Loucy (cell line): ENCODE data around the gene ADGRB3.
A peak's percentile ranks its signal among the peaks of the same experiment; 100 is the strongest.

Experiments
- H2AFZ ChIP-seq: fragments of 200-600 bp; sonication (generic); 2 replicates; pipeline ENCODE4 v1.6.0; 2016; ENCODE audit warnings: antibody characterized with exemption, mild to moderate bottlenecking, low read length, moderate library complexity
- H3F3A ChIP-seq: fragments of 200-600 bp; 2 replicates; pipeline ENCODE4 v1.6.0; 2016; ENCODE audit warnings: antibody characterized with exemption, low read depth, mild to moderate bottlenecking
- H3K27me3 ChIP-seq: fragments of 200-600 bp; sonication (generic); 2 replicates; pipeline ENCODE4 v1.6.1; 2014; ENCODE audit warnings: low read length, mild to moderate bottlenecking; ENCODE audit not compliant: insufficient read depth, poor library complexity, severe bottlenecking
- H3K36me3 ChIP-seq: fragments of 200-600 bp; sonication (generic); 2 replicates; pipeline ENCODE4 v1.6.1; 2016; ENCODE audit warnings: low read length; ENCODE audit not compliant: insufficient read depth
- H3K4me1 ChIP-seq: fragments of 200-600 bp; sonication (generic); 2 replicates; pipeline ENCODE4 v1.5.1; 2014; ENCODE audit warnings: low read length, mild to moderate bottlenecking; ENCODE audit not compliant: insufficient read depth, poor library complexity, severe bottlenecking
- H3K4me2 ChIP-seq: fragments of 200-600 bp; sonication (generic); 2 replicates; pipeline ENCODE4 v1.6.0; 2014; ENCODE audit warnings: antibody characterized with exemption, low read length, low read depth, mild to moderate bottlenecking; ENCODE audit not compliant: poor library complexity, severe bottlenecking
- H3K4me3 ChIP-seq: fragments of 200-600 bp; sonication (generic); 2 replicates; pipeline ENCODE4 v1.5.1; 2014; ENCODE audit warnings: low read length, mild to moderate bottlenecking, mixed read lengths; ENCODE audit not compliant: poor library complexity, severe bottlenecking
- H3K79me2 ChIP-seq: fragments of 200-600 bp; sonication (generic); 2 replicates; pipeline ENCODE4 v1.6.1; 2014; ENCODE audit warnings: low read length; ENCODE audit not compliant: insufficient read depth
- H3K9ac ChIP-seq: fragments of 200-600 bp; sonication (generic); 2 replicates; pipeline ENCODE4 v1.6.0; 2014; ENCODE audit warnings: mild to moderate bottlenecking, low read depth, low read length, moderate library complexity; ENCODE audit not compliant: poor library complexity, severe bottlenecking
- H3K9me2 ChIP-seq: fragments of 200-600 bp; sonication (generic); replicated peaks from 2 replicates; pipeline ENCODE4 v1.6.1; 2016; ENCODE audit warnings: low read depth, low read length, mixed read lengths
- H3K9me3 ChIP-seq: fragments of 200-600 bp; sonication (generic); 2 replicates; pipeline ENCODE4 v1.6.1; 2014; ENCODE audit warnings: mild to moderate bottlenecking, antibody characterized with exemption, low read length, low read depth; ENCODE audit not compliant: insufficient read depth
- H4K20me1 ChIP-seq: fragments of 200-600 bp; sonication (generic); 2 replicates; pipeline ENCODE4 v1.6.0; 2014; ENCODE audit warnings: antibody characterized with exemption, low read length, mild to moderate bottlenecking; ENCODE audit not compliant: insufficient read depth, poor library complexity, severe bottlenecking
- EZH2phosphoT487 ChIP-seq: fragments of 200-600 bp; IDR thresholded peaks from 2 replicates; pipeline ENCODE4 v1.6.1; 2018; ENCODE audit warnings: antibody characterized with exemption, mild to moderate bottlenecking, moderate library complexity, borderline replicate concordance
- TF ChIP-seq, protein P1 (sequence below): fragments of 200-600 bp; sonication (generic); conservative IDR thresholded peaks from 2 replicates; pipeline ENCODE4 v1.5.1; 2014; ENCODE audit warnings: mild to moderate bottlenecking, antibody characterized with exemption, low read length

ADGRB3 gene

DNA sequence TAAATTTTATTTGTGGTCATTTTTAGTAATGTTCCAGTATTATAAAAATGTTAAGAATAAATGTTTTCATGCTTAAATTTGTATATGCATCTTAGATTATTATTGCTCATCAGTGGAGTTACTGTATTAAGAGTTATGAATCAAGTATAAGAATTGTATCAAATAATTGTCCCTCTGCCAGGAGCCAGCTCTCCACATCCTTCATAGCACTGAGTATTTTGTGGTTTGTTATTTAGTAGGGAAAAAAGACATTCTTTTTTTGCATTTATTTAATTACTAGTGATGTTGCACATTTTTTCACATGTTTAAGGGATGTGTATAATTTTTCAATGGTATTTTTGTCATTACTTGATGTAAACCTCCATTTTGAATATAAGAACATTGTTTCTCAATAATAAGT is 102.0 kb downstream of the ADGRB3 start:
- no peaks in the 10 kb centered on the region for H3K4me1 ChIP-seq
- TF ChIP-seq EZH2phosphoT487 = no peak
- TF ChIP-seq, protein P1, sequence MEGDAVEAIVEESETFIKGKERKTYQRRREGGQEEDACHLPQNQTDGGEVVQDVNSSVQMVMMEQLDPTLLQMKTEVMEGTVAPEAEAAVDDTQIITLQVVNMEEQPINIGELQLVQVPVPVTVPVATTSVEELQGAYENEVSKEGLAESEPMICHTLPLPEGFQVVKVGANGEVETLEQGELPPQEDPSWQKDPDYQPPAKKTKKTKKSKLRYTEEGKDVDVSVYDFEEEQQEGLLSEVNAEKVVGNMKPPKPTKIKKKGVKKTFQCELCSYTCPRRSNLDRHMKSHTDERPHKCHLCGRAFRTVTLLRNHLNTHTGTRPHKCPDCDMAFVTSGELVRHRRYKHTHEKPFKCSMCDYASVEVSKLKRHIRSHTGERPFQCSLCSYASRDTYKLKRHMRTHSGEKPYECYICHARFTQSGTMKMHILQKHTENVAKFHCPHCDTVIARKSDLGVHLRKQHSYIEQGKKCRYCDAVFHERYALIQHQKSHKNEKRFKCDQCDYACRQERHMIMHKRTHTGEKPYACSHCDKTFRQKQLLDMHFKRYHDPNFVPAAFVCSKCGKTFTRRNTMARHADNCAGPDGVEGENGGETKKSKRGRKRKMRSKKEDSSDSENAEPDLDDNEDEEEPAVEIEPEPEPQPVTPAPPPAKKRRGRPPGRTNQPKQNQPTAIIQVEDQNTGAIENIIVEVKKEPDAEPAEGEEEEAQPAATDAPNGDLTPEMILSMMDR = no peak
- no peaks in the 10 kb centered on the region for H3K9me2 ChIP-seq
- H3K27me3 ChIP-seq = no peaks in the 10 kb centered on the region
- H3K9ac ChIP-seq = no peak overlapping the region
- H3K9me3 ChIP-seq = no peaks in the 10 kb centered on the region
- no peaks in the 10 kb centered on the region for H4K20me1 ChIP-seq
- no peaks in the 10 kb centered on the region for H3K79me2 ChIP-seq
- no peaks in the 10 kb centered on the region for H3K36me3 ChIP-seq
- no peak overlapping the region for H3K4me3 ChIP-seq
- H3F3A ChIP-seq = no peaks in the 10 kb centered on the region
- no peak overlapping the region for H3K4me2 ChIP-seq
- no peak overlapping the region for H2AFZ ChIP-seq

DNA sequence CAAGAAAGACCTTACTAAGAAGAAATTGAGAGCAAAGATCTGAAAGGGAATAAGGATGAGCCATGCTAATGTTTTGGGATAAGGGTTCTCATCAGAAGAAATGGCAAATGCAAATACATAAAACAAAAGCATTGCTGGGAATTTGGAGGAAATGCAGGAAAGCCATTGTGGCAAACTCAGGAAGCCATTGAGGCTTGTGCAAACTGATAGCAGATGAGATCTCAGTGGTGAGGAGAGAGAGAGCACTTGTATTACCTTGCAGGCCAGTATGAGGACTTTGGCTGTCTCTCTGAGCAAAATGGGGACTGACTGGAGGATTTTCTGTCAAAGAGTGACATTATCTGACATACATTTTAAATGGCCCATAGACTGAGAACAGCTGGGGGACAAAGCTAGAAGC is 103.0 kb downstream of the ADGRB3 start:
- TF ChIP-seq, protein P1 = no peak
- TF ChIP-seq EZH2phosphoT487 = no peak
- Histone ChIP-seq H3K9me2 (no peaks in the 10 kb centered on the region), H3K4me3 (no peak overlapping the region), H3K9ac (no peak overlapping the region), H3F3A (no peaks in the 10 kb centered on the region), H3K36me3 (no peaks in the 10 kb centered on the region), H3K4me2 (no peak overlapping the region), H3K9me3 (no peaks in the 10 kb centered on the region), H3K79me2 (no peaks in the 10 kb centered on the region), H2AFZ (no peak overlapping the region), H4K20me1 (no peaks in the 10 kb centered on the region), H3K4me1 (no peaks in the 10 kb centered on the region), H3K27me3 (no peaks in the 10 kb centered on the region)

DNA sequence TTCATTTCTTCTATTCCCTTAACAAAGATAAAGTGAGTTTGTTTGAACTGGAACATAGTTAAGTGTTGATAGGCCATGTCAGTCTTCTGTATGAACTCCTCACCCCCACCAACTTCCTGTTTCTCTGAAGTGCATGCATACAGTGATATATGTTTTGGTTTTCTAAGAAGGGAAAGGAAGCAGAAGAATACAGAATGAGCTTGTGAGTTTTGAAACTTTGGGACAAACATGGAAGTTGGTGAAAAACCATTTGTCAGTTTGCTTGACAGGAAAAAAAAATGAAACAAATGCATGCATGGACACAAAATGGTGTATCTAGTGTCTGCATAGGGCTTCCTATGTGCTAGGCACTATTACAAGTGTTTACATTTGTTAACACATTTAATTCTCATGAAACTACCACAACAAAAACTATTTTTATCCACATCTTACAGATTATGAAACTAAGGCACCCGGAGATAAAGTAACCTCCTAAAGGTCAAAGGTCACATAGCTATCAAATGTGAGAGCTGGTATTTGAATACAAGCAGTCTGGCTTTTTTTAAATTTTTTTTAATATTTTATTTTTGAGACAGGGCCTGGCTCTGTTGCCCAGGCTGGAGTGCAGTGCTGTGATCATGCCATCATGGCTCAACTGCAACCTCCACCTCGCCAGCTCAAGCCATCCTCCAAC is 105.9 kb downstream of the ADGRB3 start:
- Histone ChIP-seq H3K9me3 (no peaks in the 10 kb centered on the region), H3K9ac (no peak overlapping the region), H3K79me2 (no peaks in the 10 kb centered on the region), H3K36me3 (no peaks in the 10 kb centered on the region), H2AFZ (peak overlapping the region; percentile 64; the same call in 1 of the 2 replicates), H3F3A (no peaks in the 10 kb centered on the region), H3K9me2 (no peaks in the 10 kb centered on the region), H3K4me2 (no peak overlapping the region), H4K20me1 (no peaks in the 10 kb centered on the region), H3K4me1 (no peaks in the 10 kb centered on the region), H3K27me3 (no peaks in the 10 kb centered on the region), H3K4me3 (no peak overlapping the region)
- TF ChIP-seq EZH2phosphoT487 = no peak
- TF ChIP-seq, protein P1 = no peak
